ENCODE results near the gene RNF103.

GRCh38 chr2:86673011-86673410 lies 49.3 kb upstream of the RNF103 start:
- no peak for TF ChIP-seq RARB (CRISPR knock-in tag; IDR thresholded peaks at IDR 0.05)
- TF ChIP-seq RCOR1 (IDR thresholded peaks at IDR 0.05; ENCODE audit: low read depth, low read length), result no peak
- TF ChIP-seq USF2 (IDR thresholded peaks at IDR 0.05), result no peak
- TF ChIP-seq CTCF (IDR thresholded peaks at IDR 0.05), result no peak
- TF ChIP-seq POLR2A (IDR thresholded peaks at IDR 0.05; ENCODE audit: low read length), result no peak
- no peak for TF ChIP-seq PBX3 (IDR thresholded peaks at IDR 0.05)
- no peak for TF ChIP-seq NR3C1 (IDR thresholded peaks at IDR 0.05)
- TF ChIP-seq REST (IDR thresholded peaks at IDR 0.05), result no peak
- no peak for TF ChIP-seq NFE2L2 (conservative IDR thresholded peaks at IDR 0.05; ENCODE audit: low read length)

Data from A549 (cell line).